Astrocyte (in vitro differentiated cells and primary cell): Measurements from ENCODE around the gene EFTUD2.

ENCODE experiments used
- CTCF ChIP-seq: IDR thresholded peaks from 2 replicates; pipeline ENCODE4 v1.5.1; 2011; ENCODE audit warnings: low read depth, mild to moderate bottlenecking, inconsistent platforms, low read length, moderate library complexity; ENCODE audit not compliant: insufficient read depth
- EZH2 ChIP-seq: IDR thresholded peaks from 2 replicates; pipeline ENCODE4 v1.6.1; 2012; ENCODE audit warnings: mild to moderate bottlenecking, low read length, inconsistent platforms; ENCODE audit not compliant: insufficient read depth

- TF ChIP-seq CTCF = no peak
- TF ChIP-seq EZH2 = no peak
Observed at GRCh38 chr17:44947461-44948314, 48.4 kb upstream of the EFTUD2 start, which contains the start of gene KIF18B.
